Measurements from ENCODE around the gene NUMB. TPM values are rescaled to one million over a fixed set of nuclear protein-coding genes. Genes with fewer than 3 reads are reported as not detected.

Gene NUMB
- total RNA-seq, 1 experiment from 2014 or later: 41.1 TPM

- Histone ChIP-seq H3K9me2 (replicated peaks; ENCODE audit: insufficient read depth, low read length) (no peaks in the 10 kb centered on the region), H3K4me2 (ENCODE audit: low read depth, low read length, poor library complexity, severe bottlenecking) (no peak overlapping the region), H3K79me2 (ENCODE audit: low read length) (no peaks in the 10 kb centered on the region), H4K20me1 (ENCODE audit: insufficient read depth, low read depth, low read length) (no peaks in the 10 kb centered on the region), H3K4me3 (ENCODE audit: low read length) (no peak overlapping the region), H3K9me3 (ENCODE audit: low read length) (no peaks in the 10 kb centered on the region), H2AFZ (ENCODE audit: low read length) (no peak overlapping the region), H3K9ac (ENCODE audit: low read length) (no peak overlapping the region), H3K27ac (ENCODE audit: low read length) (no peak overlapping the region), H3K4me1 (ENCODE audit: low read length) (peaks cover 8% of the 10 kb centered on the region), H3K36me3 (ENCODE audit: insufficient read depth, low read length) (no peaks in the 10 kb centered on the region), H3K27me3 (ENCODE audit: low read length) (no peaks in the 10 kb centered on the region)
- no peak for DNase-seq
Measured at GRCh38 chr14:73227812-73228781, 230.2 kb downstream of the NUMB start.

- peaks cover 31% of the 10 kb centered on the region for H3K4me1 ChIP-seq (ENCODE audit: low read length)
- H3K27me3 ChIP-seq (ENCODE audit: low read length): no peaks in the 10 kb centered on the region
- no peak overlapping the region for H3K4me3 ChIP-seq (ENCODE audit: low read length)
- no peaks in the 10 kb centered on the region for H3K9me2 ChIP-seq (replicated peaks; ENCODE audit: insufficient read depth, low read length)
- no peak overlapping the region for H3K4me2 ChIP-seq (ENCODE audit: low read depth, low read length, poor library complexity, severe bottlenecking)
- no peak overlapping the region for H3K9ac ChIP-seq (ENCODE audit: low read length)
- no peak overlapping the region for H3K27ac ChIP-seq (ENCODE audit: low read length)
- H3K79me2 ChIP-seq (ENCODE audit: low read length): no peaks in the 10 kb centered on the region
- no peak overlapping the region for H2AFZ ChIP-seq (ENCODE audit: low read length)
- no peaks in the 10 kb centered on the region for H3K9me3 ChIP-seq (ENCODE audit: low read length)
- no peak for DNase-seq
- H4K20me1 ChIP-seq (ENCODE audit: insufficient read depth, low read depth, low read length): no peaks in the 10 kb centered on the region
- H3K36me3 ChIP-seq (ENCODE audit: insufficient read depth, low read length): 0 out of 2 replicates have a peak, but pooled peaks cover 4% of the 10 kb centered on the region
Measured at GRCh38 chr14:73225496-73225895, 232.8 kb downstream of the NUMB start.

Small RNA genes lying within 50 kb of the gene (small RNA-seq; reads per million reads assigned to genes)
- not detected for gene RNU6-419P

Other genes with a start within 250 kb of the NUMB start
- 12.9 and 18.0 TPM in 2 replicates for gene PAPLN, start 221.0 kb downstream of the NUMB start, total RNA-seq (2014; rRNA removed; shearing (Covaris generic); ENCODE audit: low replicate concordance)
- gene RIOX1, start 32.4 kb upstream of the NUMB start, total RNA-seq (2014; rRNA removed; shearing (Covaris generic); ENCODE audit: low replicate concordance): 23.1 and 36.8 TPM in 2 replicates
- gene ACOT1, start 78.6 kb upstream of the NUMB start, total RNA-seq (2014; rRNA removed; shearing (Covaris generic); ENCODE audit: low replicate concordance): 4.1 and 5.9 TPM in 2 replicates
- not detected in 2 replicates for gene HEATR4, start 100.4 kb upstream of the NUMB start, total RNA-seq (2014; rRNA removed; shearing (Covaris generic); ENCODE audit: low replicate concordance)
- gene ACOT2, start 110.7 kb upstream of the NUMB start, total RNA-seq (2014; rRNA removed; shearing (Covaris generic); ENCODE audit: low replicate concordance): 38.5 and 72.7 TPM in 2 replicates
- gene ACOT4, start 133.3 kb upstream of the NUMB start, total RNA-seq (2014; rRNA removed; shearing (Covaris generic); ENCODE audit: low replicate concordance): 3.4 and 5.4 TPM in 2 replicates
- gene ACOT6, start 154.0 kb upstream of the NUMB start, total RNA-seq (2014; rRNA removed; shearing (Covaris generic); ENCODE audit: low replicate concordance): not detected in 2 replicates
- gene DNAL1, start 186.4 kb upstream of the NUMB start, total RNA-seq (2014; rRNA removed; shearing (Covaris generic); ENCODE audit: low replicate concordance): 7.6 and 11.7 TPM in 2 replicates